GM19025 (cell line): ENCODE data around the gene FBLN5.
A peak's percentile ranks its signal among the peaks of the same experiment; 100 is the strongest.

Experiments
- ATAC-seq: cut with Tn5 transposase; IDR thresholded peaks from one replicate; pipeline ENCODE4 v1.9.1; 2021; ENCODE audit warnings: mild to moderate bottlenecking, low read depth, moderate library complexity; ENCODE audit not compliant: unreplicated experiment

FBLN5 gene

GRCh38 chr14:91835920-91836843 lies 111.3 kb downstream of the FBLN5 start:
- peak; percentile 54 for ATAC-seq

GRCh38 chr14:91835197-91835919 lies 112.1 kb downstream of the FBLN5 start:
- ATAC-seq, result peak; percentile 17

- no peak for ATAC-seq
Observed at GRCh38 chr14:91834571-91834970, 112.9 kb downstream of the FBLN5 start.

GRCh38 chr14:91831337-91831736 lies 116.2 kb downstream of the FBLN5 start:
- no peak for ATAC-seq

- ATAC-seq, result peak; percentile 77
Observed at GRCh38 chr14:91830777-91831176, 116.7 kb downstream of the FBLN5 start.

- ATAC-seq, result no peak
Observed at GRCh38 chr14:91829511-91829910, 118.0 kb downstream of the FBLN5 start.

- ATAC-seq, result no peak
Observed at GRCh38 chr14:91827746-91828145, 119.7 kb downstream of the FBLN5 start.
